CD8-positive, alpha-beta memory T cell (primary cell): Measurements from ENCODE around the gene APOC4. TPM values are rescaled to one million over a fixed set of nuclear protein-coding genes. Genes with fewer than 3 reads are reported as not detected.

Source experiments
- CTCF ChIA-PET: fragments of 350-600 bp; sonication (Branson Sonifier 250); formaldehyde crosslinking; loops from one replicate; lab custom pipeline; 2021; ENCODE audit warnings: antibody characterized with exemption; lab: Charles Lee
- POLR2A ChIA-PET: fragments of 350-600 bp; sonication (Branson Sonifier 250); formaldehyde crosslinking; loops from one replicate; lab custom pipeline; 2021; ENCODE audit warnings: antibody characterized with exemption; lab: Charles Lee
- DNase-seq, 5 donors: peaks; one replicate each; pipeline versions ENCODE4 v3.0.0 to v3.0.0-alpha.2; 2020 to 2022; ENCODE audit warnings: mixed read lengths in 1 of 5
- H3K27ac ChIP-seq: one replicate; pipeline ENCODE4 v1.7.0; 2013; ENCODE audit warnings: low read depth, mild to moderate bottlenecking, low read length, moderate library complexity
- H3K27me3 ChIP-seq: 2 replicates; pipeline ENCODE4 v1.7.0; 2013; ENCODE audit warnings: low read length, mild to moderate bottlenecking; ENCODE audit not compliant: insufficient read depth, poor library complexity, severe bottlenecking
- H3K36me3 ChIP-seq: 2 replicates; pipeline ENCODE4 v1.7.0; 2013; ENCODE audit warnings: mild to moderate bottlenecking, low read length, moderate library complexity; ENCODE audit not compliant: insufficient read depth
- H3K4me1 ChIP-seq: 2 replicates; pipeline ENCODE4 v1.7.0; 2013; ENCODE audit warnings: mild to moderate bottlenecking, low read length, moderate library complexity; ENCODE audit not compliant: insufficient read depth
- H3K4me3 ChIP-seq: 2 replicates; pipeline ENCODE4 v1.7.0; 2013; ENCODE audit warnings: mild to moderate bottlenecking, low read length
- H3K9me3 ChIP-seq: 2 replicates; pipeline ENCODE4 v1.7.0; 2013; ENCODE audit warnings: mild to moderate bottlenecking, low read length
- H3K27ac Mint-ChIP-seq, 8 donors: one replicate each; pipeline ENCODE4 v1.8.0; 2020 to 2021; ENCODE audit warnings: mixed read lengths in 8 of 8, mild to moderate bottlenecking in 6 of 8, inconsistent platforms in 3 of 8, moderate library complexity in 3 of 8
- H3K27me3 Mint-ChIP-seq, 2 donors: one replicate each; pipeline ENCODE4 v1.8.0; 2020 to 2021; ENCODE audit warnings: mixed read lengths in 2 of 2, mild to moderate bottlenecking in 1 of 2, moderate library complexity in 1 of 2
- H3K36me3 Mint-ChIP-seq, 3 donors: one replicate each; pipeline ENCODE4 v1.8.0; 2020 to 2021; ENCODE audit warnings: mixed read lengths in 3 of 3, inconsistent platforms in 1 of 3, mild to moderate bottlenecking in 1 of 3
- H3K4me1 Mint-ChIP-seq, 3 donors: one replicate each; pipeline ENCODE4 v1.8.0; 2020 to 2021; ENCODE audit warnings: mixed read lengths in 3 of 3, inconsistent platforms in 1 of 3, mild to moderate bottlenecking in 1 of 3
- H3K4me3 Mint-ChIP-seq, 7 donors: one replicate each; pipeline ENCODE4 v1.8.0; 2020 to 2021; ENCODE audit warnings: mixed read lengths in 7 of 7, mild to moderate bottlenecking in 6 of 7, moderate library complexity in 4 of 7, inconsistent platforms in 2 of 7
- H3K9me3 Mint-ChIP-seq, 5 donors: one replicate each; pipeline ENCODE4 v1.8.0; 2020 to 2022; ENCODE audit warnings: mixed read lengths in 5 of 5, mild to moderate bottlenecking in 3 of 5, moderate library complexity in 2 of 5, inconsistent platforms in 1 of 5
- polyA plus RNA-seq: library from polyadenylated mRNA; unstranded; fragments of 300-500 nt; fragmentation: Illumina TruSeq; gene quantifications from one replicate; pipeline ENCODE4 v1.2.3, GENCODE V29; 2021
- total RNA-seq, 2 experiments: library from RNA; stranded (reverse); gene quantifications; one replicate each; pipeline ENCODE4 v1.2.3, GENCODE V29; 2021

The APOC4 gene
- total and polyA plus RNA-seq, 3 experiments from 2014 or later: not detected

- Mint-ChIP-seq H3K9me3 (no peaks in the 10 kb centered on the region), H3K4me3 (no peak overlapping the region), H3K27me3 (peaks cover 20 to 22% of the 10 kb centered on the region in 2 donors), H3K4me1 (peaks cover 3 to 15% (median 7%) of the 10 kb centered on the region in 3 donors), H3K27ac (peak overlapping the region in 1 of 8 donors; percentile 50), H3K36me3 (peaks cover 0 to 38% (median 5%) of the 10 kb centered on the region in 3 donors)
- Histone ChIP-seq H3K4me3 (no peak overlapping the region), H3K9me3 (no peaks in the 10 kb centered on the region), H3K36me3 (peaks cover 3% of the 10 kb centered on the region), H3K27me3 (peaks cover 10% of the 10 kb centered on the region), H3K27ac (no peak overlapping the region), H3K4me1 (peaks cover 6% of the 10 kb centered on the region)
- CTCF ChIA-PET: interaction anchor here (0.5 to 4.2 kb wide), 9 partner anchors 10 to 190 kb away, joined by 3 to 13 read pairs (median 3); partner anchors contain the start of genes APOC1, PPP1R37 and TOMM40
- DNase-seq: no peak
- POLR2A ChIA-PET: no interaction called here
These were observed 38.8 kb upstream of the APOC4 start for GRCh38 chr19:44903216-44903601.

- H3K27ac ChIP-seq: no peak overlapping the region
- Mint-ChIP-seq H3K4me1 (peaks cover 3 to 15% (median 7%) of the 10 kb centered on the region in 3 donors), H3K9me3 (no peaks in the 10 kb centered on the region), H3K36me3 (peaks cover 0 to 37% (median 4%) of the 10 kb centered on the region in 3 donors), H3K4me3 (no peak overlapping the region), H3K27me3 (peaks cover 20 to 22% of the 10 kb centered on the region in 2 donors), H3K27ac (peak overlapping the region in 1 of 8 donors; percentile 50)
- peaks cover 3% of the 10 kb centered on the region for H3K36me3 ChIP-seq
- H3K4me3 ChIP-seq: no peak overlapping the region
- peaks cover 10% of the 10 kb centered on the region for H3K27me3 ChIP-seq
- no peaks in the 10 kb centered on the region for H3K9me3 ChIP-seq
- peaks cover 6% of the 10 kb centered on the region for H3K4me1 ChIP-seq
- ChIA-PET POLR2A (no interaction called here), CTCF (interaction anchor here (0.5 to 4.2 kb wide), 9 partner anchors 9 to 189 kb away, joined by 3 to 13 read pairs (median 3); partner anchors contain the start of genes APOC1, PPP1R37 and TOMM40)
- peak; percentile 54 to 75 (median 65) for DNase-seq
These were observed 38.2 kb upstream of the APOC4 start for GRCh38 chr19:44903602-44904425.

GRCh38 chr19:44904426-44904994 is 37.5 kb upstream of the APOC4 start:
- Mint-ChIP-seq H3K9me3 (no peaks in the 10 kb centered on the region), H3K27me3 (peaks cover 20 to 22% of the 10 kb centered on the region in 2 donors), H3K27ac (peak overlapping the region in 1 of 8 donors; percentile 41), H3K4me1 (peaks cover 3 to 15% (median 7%) of the 10 kb centered on the region in 3 donors), H3K4me3 (no peak overlapping the region), H3K36me3 (peaks cover 0 to 34% (median 4%) of the 10 kb centered on the region in 3 donors)
- no peaks in the 10 kb centered on the region for H3K9me3 ChIP-seq
- H3K27me3 ChIP-seq: peaks cover 10% of the 10 kb centered on the region
- POLR2A ChIA-PET: no interaction called here
- no peak for DNase-seq
- H3K36me3 ChIP-seq: peaks cover 3% of the 10 kb centered on the region
- H3K27ac ChIP-seq: no peak overlapping the region
- peaks cover 6% of the 10 kb centered on the region for H3K4me1 ChIP-seq
- CTCF ChIA-PET: interaction anchor here (0.8 to 4.2 kb wide), 7 partner anchors 9 to 434 kb away, joined by 3 to 13 read pairs (median 3); partner anchors contain the start of genes APOC1, PPP1R37 and TOMM40
- no peak overlapping the region for H3K4me3 ChIP-seq

- peak within 1 kb of the TSS in 2 of 7 donors; percentile 29 to 32 for H3K4me3 Mint-ChIP-seq
- Histone ChIP-seq H3K4me3 (no peak within 1 kb of the TSS), H3K9me3 (no peaks in the 10 kb centered on the region), H3K36me3 (no peaks in the 10 kb centered on the region), H3K27me3 (peaks cover 10% of the 10 kb centered on the region), H3K4me1 (peaks cover 6% of the 10 kb centered on the region), H3K27ac (peak within 1 kb of the TSS; percentile 79)
- H3K36me3 Mint-ChIP-seq: peaks cover 0 to 25% (median 2%) of the 10 kb centered on the region in 3 donors
- H3K27ac Mint-ChIP-seq: peak within 1 kb of the TSS in 3 of 8 donors; percentile 47 to 75 (median 74)
- no peaks in the 10 kb centered on the region for H3K9me3 Mint-ChIP-seq
- POLR2A ChIA-PET: no interaction called here
- H3K27me3 Mint-ChIP-seq: peaks cover 22 to 26% of the 10 kb centered on the region in 2 donors
- peaks cover 3 to 15% (median 7%) of the 10 kb centered on the region in 3 donors for H3K4me1 Mint-ChIP-seq
- no peak for DNase-seq
- CTCF ChIA-PET: interaction anchor here (1.1 to 4.2 kb wide), 2 partner anchors 15 to 433 kb away, joined by 3 to 13 read pairs; partner anchors contain the start of gene TOMM40
These were observed 36.4 kb upstream of the APOC4 start, which contains the start of gene APOE for GRCh38 chr19:44905437-44906160. TSS of gene APOE (plus strand) at chr19:44905796. CDS start at chr19:44906625, 829 bp downstream.

GRCh38 chr19:44907613-44908012 is 34.4 kb upstream of the APOC4 start:
- peaks cover 6% of the 10 kb centered on the region for H3K4me1 ChIP-seq
- peaks cover 31 to 37% of the 10 kb centered on the region in 2 donors for H3K27me3 Mint-ChIP-seq
- peaks cover 10% of the 10 kb centered on the region for H3K27me3 ChIP-seq
- no peak overlapping the region for H3K27ac Mint-ChIP-seq
- H3K9me3 Mint-ChIP-seq: no peaks in the 10 kb centered on the region
- DNase-seq: no peak
- no peak overlapping the region for H3K4me3 ChIP-seq
- POLR2A ChIA-PET: no interaction called here
- H3K36me3 Mint-ChIP-seq: peaks cover 0 to 5% (median 2%) of the 10 kb centered on the region in 3 donors
- no peak overlapping the region for H3K27ac ChIP-seq
- H3K4me3 Mint-ChIP-seq: no peak overlapping the region
- peaks cover 3 to 15% (median 7%) of the 10 kb centered on the region in 3 donors for H3K4me1 Mint-ChIP-seq
- H3K9me3 ChIP-seq: no peaks in the 10 kb centered on the region
- no peaks in the 10 kb centered on the region for H3K36me3 ChIP-seq
- CTCF ChIA-PET: no interaction called here

GRCh38 chr19:44908074-44908835 is 33.8 kb upstream of the APOC4 start:
- Histone ChIP-seq H3K4me1 (peaks cover 6% of the 10 kb centered on the region), H3K9me3 (no peaks in the 10 kb centered on the region), H3K4me3 (no peak overlapping the region), H3K36me3 (no peaks in the 10 kb centered on the region), H3K27me3 (peaks cover 10% of the 10 kb centered on the region), H3K27ac (no peak overlapping the region)
- H3K36me3 Mint-ChIP-seq: peaks cover 0 to 2% (median 2%) of the 10 kb centered on the region in 3 donors
- no peak for DNase-seq
- H3K27ac Mint-ChIP-seq: peak overlapping the region in 1 of 8 donors; percentile 19
- CTCF ChIA-PET: interaction anchor here (0.9 kb wide), 1 partner anchor 15 kb away, joined by 4 read pairs; no protein-coding TSS in a partner anchor
- POLR2A ChIA-PET: no interaction called here
- no peaks in the 10 kb centered on the region for H3K9me3 Mint-ChIP-seq
- H3K27me3 Mint-ChIP-seq: peaks cover 31 to 42% of the 10 kb centered on the region in 2 donors
- H3K4me1 Mint-ChIP-seq: peaks cover 3 to 15% (median 7%) of the 10 kb centered on the region in 3 donors
- no peak overlapping the region for H3K4me3 Mint-ChIP-seq

- Mint-ChIP-seq H3K36me3 (no peaks in the 10 kb centered on the region), H3K27me3 (peaks cover 34 to 47% of the 10 kb centered on the region in 2 donors), H3K9me3 (no peaks in the 10 kb centered on the region), H3K27ac (no peak overlapping the region), H3K4me3 (no peak overlapping the region), H3K4me1 (peaks cover 3 to 11% (median 7%) of the 10 kb centered on the region in 3 donors)
- POLR2A ChIA-PET: no interaction called here
- no peak for DNase-seq
- H3K27me3 ChIP-seq: peaks cover 10% of the 10 kb centered on the region
- no peaks in the 10 kb centered on the region for H3K36me3 ChIP-seq
- no peak overlapping the region for H3K27ac ChIP-seq
- H3K4me1 ChIP-seq: peaks cover 6% of the 10 kb centered on the region
- CTCF ChIA-PET: interaction anchor here (0.9 kb wide), 1 partner anchor 16 kb away, joined by 4 read pairs; no protein-coding TSS in a partner anchor
- no peaks in the 10 kb centered on the region for H3K9me3 ChIP-seq
- no peak overlapping the region for H3K4me3 ChIP-seq
These were observed 33.2 kb upstream of the APOC4 start for GRCh38 chr19:44908836-44909261.
